ENCODE data around the gene MEF2D.

Gene MEF2D

GRCh38 chr1:156420205-156421061, 80.1 kb downstream of the MEF2D start:
- CTCF ChIA-PET, result interaction anchor here (1.7 to 11.8 kb wide), 3 partner anchors 26 to 37 kb away, joined by 4 to 97 read pairs (median 44); no protein-coding TSS in a partner anchor
- no peak for DNase-seq (ENCODE audit: low read depth, low spot score)
- POLR2A ChIA-PET, result no interaction called here
- no peak for TF ChIP-seq CTCF (IDR thresholded peaks at IDR 0.05; ENCODE audit: insufficient read depth, low read length, missing control alignments)
- H3K4me3 ChIP-seq (ENCODE audit: low read depth, low read length), result no peak overlapping the region

DNA sequence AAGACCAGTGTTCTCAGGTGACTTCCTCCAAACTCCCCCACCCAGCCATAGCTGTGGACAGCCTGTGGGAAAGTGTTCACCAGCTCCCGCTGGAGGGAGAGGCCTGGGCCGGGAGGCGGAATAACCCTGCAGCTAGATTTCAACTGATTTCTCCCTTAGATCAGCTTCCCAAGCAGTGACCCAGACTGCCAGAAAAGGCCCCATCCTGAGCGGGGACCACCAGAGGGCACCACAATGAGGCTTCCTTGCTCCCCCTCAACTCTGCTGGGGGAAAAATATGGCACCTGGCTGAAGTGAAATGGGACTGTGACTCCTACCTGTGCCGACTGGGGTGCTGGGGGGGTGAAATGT, 80.7 kb downstream of the MEF2D start:
- DNase-seq (ENCODE audit: low read depth, low spot score), result no peak
- TF ChIP-seq CTCF (IDR thresholded peaks at IDR 0.05; ENCODE audit: insufficient read depth, low read length, missing control alignments), result no peak
- CTCF ChIA-PET, result interaction anchor here (1.7 to 11.8 kb wide), 3 partner anchors 26 to 37 kb away, joined by 4 to 97 read pairs (median 44); no protein-coding TSS in a partner anchor
- no peak overlapping the region for H3K4me3 ChIP-seq (ENCODE audit: low read depth, low read length)
- POLR2A ChIA-PET, result no interaction called here

DNA sequence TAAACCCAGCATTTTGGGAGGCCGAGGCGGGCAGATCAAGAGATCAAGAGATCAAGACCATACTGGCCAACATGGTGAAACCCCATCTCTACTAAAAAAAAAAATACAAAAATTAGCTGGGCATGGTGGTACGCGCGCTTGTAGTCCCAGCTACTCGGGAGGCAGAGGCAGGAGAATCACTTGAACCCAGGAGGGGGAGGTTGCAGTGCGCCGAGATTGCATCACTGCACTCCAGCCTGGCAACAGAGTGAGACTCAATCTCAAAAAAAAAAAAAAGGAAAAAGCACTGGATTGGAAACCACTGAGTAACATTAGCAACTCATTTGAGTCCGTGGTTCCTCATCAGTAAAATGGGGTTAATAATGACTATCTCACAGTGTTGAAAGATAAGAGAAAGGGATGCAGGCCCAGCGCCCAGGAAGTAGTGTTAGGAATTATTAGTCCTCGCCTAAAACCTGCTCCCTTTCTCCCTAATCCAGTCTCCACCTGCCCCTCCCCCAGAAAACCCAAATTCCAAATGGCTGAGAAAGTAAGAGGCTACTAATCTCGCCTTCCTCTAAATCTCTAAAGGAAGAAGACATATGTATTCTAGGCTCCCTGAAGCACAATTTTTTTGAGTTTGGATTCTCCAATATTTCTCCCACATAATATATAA, 82.0 kb downstream of the MEF2D start:
- no peak for TF ChIP-seq CTCF (IDR thresholded peaks at IDR 0.05; ENCODE audit: insufficient read depth, low read length, missing control alignments)
- ChIA-PET CTCF (interaction anchor here (1.7 to 11.8 kb wide), 3 partner anchors 28 to 35 kb away, joined by 4 to 97 read pairs (median 44); no protein-coding TSS in a partner anchor), POLR2A (no interaction called here)
- no peak overlapping the region for H3K4me3 ChIP-seq (ENCODE audit: low read depth, low read length)
- no peak for DNase-seq (ENCODE audit: low read depth, low spot score)

DNA sequence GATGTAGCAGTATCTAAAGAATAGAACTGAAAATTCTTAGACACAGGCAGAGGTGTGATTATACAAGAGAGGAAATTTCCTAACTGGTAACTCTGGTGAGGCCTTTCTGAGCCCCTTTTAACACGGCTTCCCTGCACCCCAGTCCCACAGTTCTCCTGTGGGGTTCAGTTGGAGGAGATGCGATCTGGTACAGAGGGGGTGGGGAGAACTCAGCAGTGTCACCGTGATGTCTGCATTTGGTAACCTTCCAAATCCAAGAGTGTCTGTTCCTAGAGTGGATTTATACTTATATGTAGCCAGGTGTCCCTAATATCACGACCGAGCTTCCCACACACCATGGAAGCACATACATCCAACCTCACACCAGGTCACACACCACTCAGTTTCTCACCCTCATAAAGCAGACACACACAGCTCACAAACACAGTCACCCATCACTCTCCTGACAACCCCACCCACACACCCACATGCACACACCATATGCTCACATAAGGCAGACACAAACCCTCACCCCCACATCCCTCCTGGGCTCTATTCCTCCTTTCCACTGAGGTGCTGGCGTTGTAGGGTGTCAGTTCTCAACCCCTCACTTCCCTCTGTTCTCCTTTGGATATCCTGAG, 83.1 kb downstream of the MEF2D start:
- POLR2A ChIA-PET, result no interaction called here
- CTCF ChIA-PET, result interaction anchor here (6.7 to 11.8 kb wide), 2 partner anchors 29 to 32 kb away, joined by 44 to 97 read pairs; no protein-coding TSS in a partner anchor
- H3K4me3 ChIP-seq (ENCODE audit: low read depth, low read length), result no peak overlapping the region
- no peak for TF ChIP-seq CTCF (IDR thresholded peaks at IDR 0.05; ENCODE audit: insufficient read depth, low read length, missing control alignments)
- no peak for DNase-seq (ENCODE audit: low read depth, low spot score)

GRCh38 chr1:156416993-156417392, 83.6 kb downstream of the MEF2D start:
- no peak for TF ChIP-seq CTCF (IDR thresholded peaks at IDR 0.05; ENCODE audit: insufficient read depth, low read length, missing control alignments)
- CTCF ChIA-PET, result interaction anchor here (6.7 to 11.8 kb wide), 2 partner anchors 29 to 31 kb away, joined by 44 to 97 read pairs; no protein-coding TSS in a partner anchor

More at GRCh38 chr1:156416993-156417392, 83.6 kb downstream of the MEF2D start:
- POLR2A ChIA-PET, result no interaction called here
- DNase-seq (ENCODE audit: low read depth, low spot score), result no peak
- no peak overlapping the region for H3K4me3 ChIP-seq (ENCODE audit: low read depth, low read length)

Measured in AG04449 (cell line).